K562 (cell line): ENCODE data around the gene CYB5D1. TPM values are rescaled to one million over a fixed set of nuclear protein-coding genes. Genes with fewer than 3 reads are reported as not detected.

Experiments used
- E2F6 ChIP-seq, 2 experiments: IDR thresholded peaks; 2 replicates each; pipeline ENCODE4 v1.6.1; 2011; ENCODE audit warnings: borderline replicate concordance in 1 of 2, control low read depth in 1 of 2, low read depth in 1 of 2, low read length in 1 of 2, mild to moderate bottlenecking in 1 of 2, mixed read lengths in 1 of 2, moderate library complexity in 1 of 2; ENCODE audit not compliant: insufficient read depth in 1 of 2, insufficient read length in 1 of 2, poor library complexity in 1 of 2, severe bottlenecking in 1 of 2; ENCODE audit errors: extremely low read depth in 1 of 2
- ETV6 ChIP-seq, 3 experiments: fragments of 150-350 bp in 1 of 3; sonication (generic) in 1 of 3; formaldehyde crosslinking in 1 of 3; IDR thresholded peaks; 2 replicates each; pipeline versions ENCODE4 v1.6.1 to v1.8.0; 2014 to 2022; ENCODE audit warnings: borderline replicate concordance in 2 of 3, low read depth in 2 of 3, antibody characterized with exemption in 1 of 3, low read length in 1 of 3, mild to moderate bottlenecking in 1 of 3, missing genetic modification reagents in 1 of 3
- HMG20A ChIP-seq: fragments of 450-650 bp; formaldehyde crosslinking; conservative IDR thresholded peaks from 2 replicates; pipeline ENCODE4 v1.4.0; 2020; ENCODE audit warnings: mild to moderate bottlenecking, mixed read lengths
- MTA1 ChIP-seq: fragments of 450-650 bp; IDR thresholded peaks from 2 replicates; pipeline ENCODE4 v1.6.1; 2017; ENCODE audit warnings: borderline replicate concordance
- MYC ChIP-seq, 2 experiments: fragments of 250-450 bp in 1 of 2; sonication (Bioruptor Pico) in 1 of 2; IDR thresholded peaks; 2 replicates each; pipeline versions ENCODE4 v1.5.1 to v1.6.1; 2012 to 2021; ENCODE audit warnings: low read depth in 2 of 2, borderline replicate concordance in 1 of 2, improper control_type of control experiment in 1 of 2, low read length in 1 of 2, mild to moderate bottlenecking in 1 of 2, moderate library complexity in 1 of 2
- SAFB2 ChIP-seq: fragments of 200-400 bp; formaldehyde crosslinking; IDR thresholded peaks from 2 replicates; pipeline ENCODE4 v1.6.1; 2018; ENCODE audit warnings: borderline replicate concordance, low read length, low read depth, moderate library complexity; ENCODE audit not compliant: severe bottlenecking
- SIRT6 ChIP-seq: IDR thresholded peaks from one replicate; pipeline ENCODE4 v1.6.1; 2012; ENCODE audit warnings: low read depth, mild to moderate bottlenecking, control low read depth, inconsistent platforms, low read length, moderate library complexity
- TAF1 ChIP-seq: IDR thresholded peaks from 2 replicates; pipeline ENCODE4 v1.6.1; 2011; ENCODE audit warnings: mild to moderate bottlenecking, low read length, moderate library complexity; ENCODE audit not compliant: insufficient read depth, control insufficient read depth, severe bottlenecking; ENCODE audit errors: extremely low read depth
- U2AF1 ChIP-seq: fragments of 200-400 bp; formaldehyde crosslinking; optimal IDR thresholded peaks from 2 replicates; pipeline ENCODE3; 2017; ENCODE audit warnings: mild to moderate bottlenecking, low read depth, low read length, moderate library complexity
- ZFP30 ChIP-seq: fragments of 250-450 bp; sonication (Bioruptor Pico); IDR thresholded peaks from 2 replicates; pipeline ENCODE4 v1.8.0; 2022; ENCODE audit warnings: moderate library complexity, mild to moderate bottlenecking, inconsistent platforms, borderline replicate concordance
- ZNF444 ChIP-seq: fragments of 250-450 bp; sonication (Bioruptor Pico); IDR thresholded peaks from 2 replicates; pipeline ENCODE4 v1.4.0; 2020; ENCODE audit warnings: mild to moderate bottlenecking, moderate library complexity
- ZNF707 ChIP-seq: fragments of 250-450 bp; sonication (Bioruptor Pico); conservative IDR thresholded peaks from 2 replicates; pipeline ENCODE4 v1.8.0; 2022; ENCODE audit warnings: inconsistent platforms, mild to moderate bottlenecking, moderate library complexity
- polyA plus RNA-seq, 8 experiments: library from polyadenylated mRNA; depleted of rRNA in 4 of 8; stranded (reverse) in 5 of 8; unstranded in 3 of 8; fragments of >200 nt; fragmentation: Nextera tagmentation in 2 of 8; fragmentation: Illumina TruSeq in 1 of 8; extraction: Ambion mirVana in 2 of 8; extraction: Trizol in 1 of 8; gene quantifications; 2 replicates each; pipeline versions ENCODE4 v1.2.1 to v1.2.3, GENCODE V29; 2011 to 2014; ENCODE audit warnings: inconsistent platforms in 1 of 8, missing spikeins in 1 of 8
- total RNA-seq, 7 experiments: library from RNA; depleted of rRNA in 6 of 7; stranded (reverse); fragments of >200 nt in 6 of 7; fragmentation: Illumina TruSeq in 2 of 7; extraction: Trizol in 2 of 7; gene quantifications; 2 replicates each; pipeline versions ENCODE4 v1.2.1 to v1.2.3, GENCODE V29; 2011 to 2021; ENCODE audit warnings: low replicate concordance in 1 of 7
- TF ChIP-seq, protein P1 (sequence below): IDR thresholded peaks from 2 replicates; pipeline ENCODE4 v1.6.1; 2011; ENCODE audit warnings: borderline replicate concordance, low read depth, mild to moderate bottlenecking, moderate library complexity, low read length; ENCODE audit not compliant: insufficient read depth, poor library complexity, severe bottlenecking
- TF ChIP-seq, protein P2 (sequence below): sonication (generic); formaldehyde crosslinking; IDR thresholded peaks from 2 replicates; pipeline ENCODE4 v1.8.0; 2022; ENCODE audit warnings: mild to moderate bottlenecking, missing genetic modification reagents
- TF ChIP-seq, protein P3 (sequence below), 2 experiments: fragments of 450-650 bp; conservative IDR thresholded peaks; 2 replicates each; pipeline ENCODE4 v1.6.1; 2017; ENCODE audit warnings: mild to moderate bottlenecking in 2 of 2, moderate library complexity in 2 of 2

CYB5D1 gene
- total and polyA plus RNA-seq, 9 of the 15 experiments (the other 6 are each of a cell fraction or from before 2014, with no cell fraction given), result 2.4 to 7.9 (median 5.7) TPM

DNA sequence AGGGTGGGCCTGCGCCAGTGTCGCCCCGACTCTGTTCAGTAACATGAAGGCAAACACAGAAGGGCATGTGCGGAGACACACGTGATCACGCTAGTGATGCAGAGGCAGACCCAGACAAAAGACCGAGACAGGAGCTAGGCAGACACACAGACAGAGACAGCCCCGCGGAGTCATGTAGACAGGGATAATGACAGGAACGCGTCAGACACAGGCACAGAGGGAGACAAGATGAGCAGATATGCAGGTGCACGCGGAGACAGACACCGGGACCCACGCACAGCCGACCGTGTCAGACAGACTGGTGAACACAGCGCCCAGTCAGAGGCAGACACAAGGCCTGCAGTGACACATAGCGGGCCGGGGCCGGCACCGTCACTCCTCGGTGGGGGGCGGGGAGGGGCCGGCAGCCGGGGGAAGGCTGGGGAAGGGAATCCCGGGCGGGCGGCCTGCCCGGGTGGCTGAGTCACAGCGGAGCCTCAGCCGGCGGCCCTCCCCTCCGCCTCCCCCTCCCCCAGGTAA, 16.3 kb upstream of the CYB5D1 start (continued):
- TF ChIP-seq, protein P1, sequence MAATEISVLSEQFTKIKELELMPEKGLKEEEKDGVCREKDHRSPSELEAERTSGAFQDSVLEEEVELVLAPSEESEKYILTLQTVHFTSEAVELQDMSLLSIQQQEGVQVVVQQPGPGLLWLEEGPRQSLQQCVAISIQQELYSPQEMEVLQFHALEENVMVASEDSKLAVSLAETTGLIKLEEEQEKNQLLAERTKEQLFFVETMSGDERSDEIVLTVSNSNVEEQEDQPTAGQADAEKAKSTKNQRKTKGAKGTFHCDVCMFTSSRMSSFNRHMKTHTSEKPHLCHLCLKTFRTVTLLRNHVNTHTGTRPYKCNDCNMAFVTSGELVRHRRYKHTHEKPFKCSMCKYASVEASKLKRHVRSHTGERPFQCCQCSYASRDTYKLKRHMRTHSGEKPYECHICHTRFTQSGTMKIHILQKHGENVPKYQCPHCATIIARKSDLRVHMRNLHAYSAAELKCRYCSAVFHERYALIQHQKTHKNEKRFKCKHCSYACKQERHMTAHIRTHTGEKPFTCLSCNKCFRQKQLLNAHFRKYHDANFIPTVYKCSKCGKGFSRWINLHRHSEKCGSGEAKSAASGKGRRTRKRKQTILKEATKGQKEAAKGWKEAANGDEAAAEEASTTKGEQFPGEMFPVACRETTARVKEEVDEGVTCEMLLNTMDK, result no peak
- no peak; a peak in 1 of 4 replicates for TF ChIP-seq ETV6 (IDR thresholded peaks at IDR 0.05; ENCODE audit: borderline replicate concordance in 1 of 2, low read depth in 2 of 2, low read length in 1 of 2)
- no peak for TF ChIP-seq ETV6 (CRISPR knock-in tag; IDR thresholded peaks at IDR 0.05; ENCODE audit: borderline replicate concordance)
- TF ChIP-seq TAF1, result peak; percentile 6
- no peak for TF ChIP-seq SAFB2
- no peak for TF ChIP-seq U2AF1
- TF ChIP-seq E2F6 (IDR thresholded peaks at IDR 0.05; ENCODE audit: borderline replicate concordance in 1 of 2, extremely low read depth in 1 of 2, insufficient read depth in 1 of 2, insufficient read length in 1 of 2, low read depth in 1 of 2, low read length in 1 of 2, poor library complexity in 1 of 2, severe bottlenecking in 1 of 2), result peak in 1 of 2 experiments; percentile 25
- TF ChIP-seq MTA1, result peak; percentile 43; the same call in 1 of the 2 replicates
- TF ChIP-seq, protein P2, sequence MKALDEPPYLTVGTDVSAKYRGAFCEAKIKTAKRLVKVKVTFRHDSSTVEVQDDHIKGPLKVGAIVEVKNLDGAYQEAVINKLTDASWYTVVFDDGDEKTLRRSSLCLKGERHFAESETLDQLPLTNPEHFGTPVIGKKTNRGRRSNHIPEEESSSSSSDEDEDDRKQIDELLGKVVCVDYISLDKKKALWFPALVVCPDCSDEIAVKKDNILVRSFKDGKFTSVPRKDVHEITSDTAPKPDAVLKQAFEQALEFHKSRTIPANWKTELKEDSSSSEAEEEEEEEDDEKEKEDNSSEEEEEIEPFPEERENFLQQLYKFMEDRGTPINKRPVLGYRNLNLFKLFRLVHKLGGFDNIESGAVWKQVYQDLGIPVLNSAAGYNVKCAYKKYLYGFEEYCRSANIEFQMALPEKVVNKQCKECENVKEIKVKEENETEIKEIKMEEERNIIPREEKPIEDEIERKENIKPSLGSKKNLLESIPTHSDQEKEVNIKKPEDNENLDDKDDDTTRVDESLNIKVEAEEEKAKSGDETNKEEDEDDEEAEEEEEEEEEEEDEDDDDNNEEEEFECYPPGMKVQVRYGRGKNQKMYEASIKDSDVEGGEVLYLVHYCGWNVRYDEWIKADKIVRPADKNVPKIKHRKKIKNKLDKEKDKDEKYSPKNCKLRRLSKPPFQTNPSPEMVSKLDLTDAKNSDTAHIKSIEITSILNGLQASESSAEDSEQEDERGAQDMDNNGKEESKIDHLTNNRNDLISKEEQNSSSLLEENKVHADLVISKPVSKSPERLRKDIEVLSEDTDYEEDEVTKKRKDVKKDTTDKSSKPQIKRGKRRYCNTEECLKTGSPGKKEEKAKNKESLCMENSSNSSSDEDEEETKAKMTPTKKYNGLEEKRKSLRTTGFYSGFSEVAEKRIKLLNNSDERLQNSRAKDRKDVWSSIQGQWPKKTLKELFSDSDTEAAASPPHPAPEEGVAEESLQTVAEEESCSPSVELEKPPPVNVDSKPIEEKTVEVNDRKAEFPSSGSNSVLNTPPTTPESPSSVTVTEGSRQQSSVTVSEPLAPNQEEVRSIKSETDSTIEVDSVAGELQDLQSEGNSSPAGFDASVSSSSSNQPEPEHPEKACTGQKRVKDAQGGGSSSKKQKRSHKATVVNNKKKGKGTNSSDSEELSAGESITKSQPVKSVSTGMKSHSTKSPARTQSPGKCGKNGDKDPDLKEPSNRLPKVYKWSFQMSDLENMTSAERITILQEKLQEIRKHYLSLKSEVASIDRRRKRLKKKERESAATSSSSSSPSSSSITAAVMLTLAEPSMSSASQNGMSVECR (CRISPR knock-in tag), result no peak
- no peak for TF ChIP-seq ZNF707
- TF ChIP-seq ZFP30 (CRISPR knock-in tag), result no peak
- TF ChIP-seq SIRT6, result no peak
- 0 out of 2 replicates have a peak, but pooled peaks have one; percentile 37 for TF ChIP-seq MYC (IDR thresholded peaks at IDR 0.05; ENCODE audit: low read depth, low read length)
- TF ChIP-seq MYC (CRISPR knock-in tag; IDR thresholded peaks at IDR 0.05; ENCODE audit: borderline replicate concordance, low read depth), result no peak
- TF ChIP-seq, protein P3, sequence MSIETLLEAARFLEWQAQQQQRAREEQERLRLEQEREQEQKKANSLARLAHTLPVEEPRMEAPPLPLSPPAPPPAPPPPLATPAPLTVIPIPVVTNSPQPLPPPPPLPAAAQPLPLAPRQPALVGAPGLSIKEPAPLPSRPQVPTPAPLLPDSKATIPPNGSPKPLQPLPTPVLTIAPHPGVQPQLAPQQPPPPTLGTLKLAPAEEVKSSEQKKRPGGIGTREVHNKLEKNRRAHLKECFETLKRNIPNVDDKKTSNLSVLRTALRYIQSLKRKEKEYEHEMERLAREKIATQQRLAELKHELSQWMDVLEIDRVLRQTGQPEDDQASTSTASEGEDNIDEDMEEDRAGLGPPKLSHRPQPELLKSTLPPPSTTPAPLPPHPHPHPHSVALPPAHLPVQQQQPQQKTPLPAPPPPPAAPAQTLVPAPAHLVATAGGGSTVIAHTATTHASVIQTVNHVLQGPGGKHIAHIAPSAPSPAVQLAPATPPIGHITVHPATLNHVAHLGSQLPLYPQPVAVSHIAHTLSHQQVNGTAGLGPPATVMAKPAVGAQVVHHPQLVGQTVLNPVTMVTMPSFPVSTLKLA (conservative IDR thresholded peaks at IDR 0.05), result peak in 1 of 2 experiments; percentile 71; a peak in 2 of 4 replicates
- TF ChIP-seq HMG20A (CRISPR knock-in tag), result no peak
- no peak for TF ChIP-seq ZNF444 (CRISPR knock-in tag)
